Spleen (tissue), 11 donors: ENCODE results near the gene RANBP17. TPM values are rescaled to one million over a fixed set of nuclear protein-coding genes. Genes with fewer than 3 reads are reported as not detected.

ENCODE experiments used
- DNase-seq: peaks from one replicate; pipeline ENCODE4 v3.0.0-alpha.2; 2020
- H3K27ac ChIP-seq, 8 donors: fragments of 200-600 bp; sonication (generic) in 7 of 8; 1 replicate in 4 of 8; 2 replicates in 4 of 8; pipeline versions ENCODE4 v1.5.0 to v1.8.0; 2016 to 2021; ENCODE audit warnings: inconsistent platforms in 4 of 8, mild to moderate bottlenecking in 4 of 8, moderate library complexity in 1 of 8
- H3K27me3 ChIP-seq, 7 donors: fragments of 200-600 bp; sonication (generic) in 6 of 7; replicated peaks in 1 of 7; 1 replicate in 4 of 7; 2 replicates in 3 of 7; pipeline versions ENCODE4 v1.5.0 to v1.8.0; 2016 to 2021; ENCODE audit warnings: inconsistent platforms in 3 of 7, mild to moderate bottlenecking in 1 of 7
- H3K36me3 ChIP-seq, 6 donors: fragments of 200-600 bp; sonication (generic) in 5 of 6; 1 replicate in 4 of 6; 2 replicates in 2 of 6; pipeline versions ENCODE4 v1.5.0 to v1.8.0; 2016 to 2021; ENCODE audit warnings: inconsistent platforms in 2 of 6
- H3K4me1 ChIP-seq, 6 donors: fragments of 200-600 bp; sonication (generic) in 5 of 6; 1 replicate in 3 of 6; 2 replicates in 3 of 6; pipeline versions ENCODE4 v1.5.0 to v1.8.0; 2016 to 2021; ENCODE audit warnings: inconsistent platforms in 3 of 6
- H3K4me3 ChIP-seq, 8 donors: fragments of 200-600 bp; sonication (generic) in 7 of 8; 1 replicate in 4 of 8; 2 replicates in 4 of 8; pipeline versions ENCODE4 v1.5.0 to v1.8.0; 2016 to 2021; ENCODE audit warnings: inconsistent platforms in 4 of 8, mild to moderate bottlenecking in 4 of 8, moderate library complexity in 2 of 8
- H3K9me3 ChIP-seq, 8 donors: fragments of 200-600 bp; sonication (generic) in 7 of 8; 1 replicate in 4 of 8; 2 replicates in 4 of 8; pipeline versions ENCODE4 v1.5.0 to v1.8.0; 2016 to 2021; ENCODE audit warnings: inconsistent platforms in 4 of 8
- CTCF ChIP-seq, 11 experiments: fragments of 200-600 bp in 7 of 11; fragments of 450-650 bp in 4 of 11; sonication (generic) in 4 of 11; IDR thresholded peaks in 8 of 11; conservative IDR thresholded peaks in 3 of 11; 1 replicate in 7 of 11; 2 replicates in 4 of 11; pipeline versions ENCODE4 v1.4.0 to v1.8.0; 2016 to 2021; ENCODE audit warnings: antibody characterized with exemption in 11 of 11, inconsistent platforms in 4 of 11, mild to moderate bottlenecking in 1 of 11
- POLR2A ChIP-seq, 3 donors: fragments of 450-650 bp; IDR thresholded peaks; one replicate each; pipeline ENCODE4 v1.5.1; 2017; ENCODE audit warnings: antibody characterized with exemption in 3 of 3, mild to moderate bottlenecking in 1 of 3
- POLR2AphosphoS5 ChIP-seq, 3 donors: sonication (generic); formaldehyde crosslinking; IDR thresholded peaks; one replicate each; pipeline ENCODE4 v1.5.1; 2017; ENCODE audit warnings: antibody characterized with exemption in 3 of 3
- WGBS, 5 donors: extraction: QIAGEN DNeasy Blood & Tissue Kit in 3 of 5; methylation state at CpG; one replicate each; pipeline versions ENCODE4 v1.1.5 to v1.1.7; 2013 to 2018; 5-methylcytosine and 5-hydroxymethylcytosine counted together
- intact Hi-C: fragments of 100-400 bp; cut with DNase I; formaldehyde crosslinking; loops from one replicate; pipeline ENCODE4 v1.15.0; 2023; ENCODE audit warnings: low total_unique reads
- polyA plus RNA-seq, 3 donors: library from polyadenylated mRNA; stranded (reverse); fragments of 200-250 nt; gene quantifications; one replicate each; pipeline ENCODE4 v1.2.1, GENCODE V29; 2013
- total RNA-seq, 7 donors: library from RNA; depleted of rRNA in 3 of 7; stranded (reverse); fragments of >200 nt in 3 of 7; fragmentation: NEBNext Ultra II Directional in 4 of 7; extraction: Animal tissue kit (Norgen Biotek cat#: 25700) in 4 of 7; gene quantifications; one replicate each; pipeline versions ENCODE4 v1.1.0 to v1.2.1, GENCODE V29; 2016 to 2021
- donor health status: healthy with polysubstance abuse.
- donor health status: DM: no; HTN: no; CAD: no; lungs with moderate emphysema.
- donor health status: DM: no; HTN: no; CAD: no.
- donor health status: Bipolar disorder and iron deficiency.
- donor health status: healthy.
- donor health status: DM: no; HTN: no; CAD: no.
- donor health status: DM: yes; HTN: yes; CAD: no.

The RANBP17 gene
- total and polyA plus RNA-seq, 10 donors = 0.56 to 6.6 (median 3.4) TPM

- H3K9me3 ChIP-seq = no peaks in the 10 kb centered on the region
- no peaks in the 10 kb centered on the region for H3K27me3 ChIP-seq
- no peak overlapping the region for H3K27ac ChIP-seq
- H3K4me1 ChIP-seq = no peaks in the 10 kb centered on the region
- no peak for TF ChIP-seq POLR2A (IDR thresholded peaks at IDR 0.05)
- TF ChIP-seq CTCF (IDR thresholded peaks at IDR 0.05 in 8 of 11, conservative IDR thresholded peaks at IDR 0.05 in 3 of 11) = no peak
- TF ChIP-seq POLR2AphosphoS5 (IDR thresholded peaks at IDR 0.05) = no peak
- no peaks in the 10 kb centered on the region for H3K36me3 ChIP-seq
- 41 to 63% (median 44%) methylated on average over 2 of the region's 2 CpGs for WGBS, 5 donors
- no peak overlapping the region for H3K4me3 ChIP-seq
- no peak for DNase-seq
- intact Hi-C loops = no loop called here
Observed at GRCh38 chr5:171264843-171265242, 403.0 kb downstream of the RANBP17 start.

- intact Hi-C loops = no loop called here
- no peak for DNase-seq
- Histone ChIP-seq H3K27me3 (no peaks in the 10 kb centered on the region), H3K36me3 (no peaks in the 10 kb centered on the region), H3K4me3 (no peak overlapping the region), H3K27ac (no peak overlapping the region), H3K9me3 (no peaks in the 10 kb centered on the region), H3K4me1 (no peaks in the 10 kb centered on the region)
- WGBS, 5 donors = 87 to 93% (median 90%) methylated on average over 7 of the region's 7 CpGs
- no peak for TF ChIP-seq POLR2A (IDR thresholded peaks at IDR 0.05)
Observed at GRCh38 chr5:171268700-171269620, 407.1 kb downstream of the RANBP17 start.

GRCh38 chr5:171269717-171270116 is 407.9 kb downstream of the RANBP17 start:
- no peak for DNase-seq
- intact Hi-C loops = no loop called here
- Histone ChIP-seq H3K36me3 (no peaks in the 10 kb centered on the region), H3K27me3 (no peaks in the 10 kb centered on the region), H3K27ac (no peak overlapping the region), H3K4me1 (no peaks in the 10 kb centered on the region), H3K9me3 (no peaks in the 10 kb centered on the region), H3K4me3 (no peak overlapping the region)
- 72 to 81% (median 77%) methylated on average over 2 of the region's 2 CpGs for WGBS, 5 donors
- TF ChIP-seq CTCF (IDR thresholded peaks at IDR 0.05 in 8 of 11, conservative IDR thresholded peaks at IDR 0.05 in 3 of 11) (no peak), POLR2A (IDR thresholded peaks at IDR 0.05) (no peak), POLR2AphosphoS5 (IDR thresholded peaks at IDR 0.05) (no peak)

GRCh38 chr5:171270136-171270535 is 408.3 kb downstream of the RANBP17 start:
- TF ChIP-seq POLR2A (IDR thresholded peaks at IDR 0.05) (no peak), POLR2AphosphoS5 (IDR thresholded peaks at IDR 0.05) (no peak), CTCF (IDR thresholded peaks at IDR 0.05 in 8 of 11, conservative IDR thresholded peaks at IDR 0.05 in 3 of 11) (no peak)
- no peaks in the 10 kb centered on the region for H3K27me3 ChIP-seq
- H3K9me3 ChIP-seq = no peaks in the 10 kb centered on the region
- H3K4me3 ChIP-seq = no peak overlapping the region
- H3K4me1 ChIP-seq = no peaks in the 10 kb centered on the region
- H3K36me3 ChIP-seq = no peaks in the 10 kb centered on the region
- intact Hi-C loops = no loop called here
- DNase-seq = no peak
- H3K27ac ChIP-seq = no peak overlapping the region
- WGBS, 5 donors = 87 to 98% (median 91%) methylated on average over 3 of the region's 3 CpGs
